Measurements from ENCODE around the gene CATSPERZ. TPM values are rescaled to one million over a fixed set of nuclear protein-coding genes. Genes with fewer than 3 reads are reported as not detected.

CATSPERZ gene
- total and polyA plus RNA-seq, 7 donors: 1.1 to 1.4 TPM; not detected in 5

GRCh38 chr11:64296830-64297698 is 3.1 kb upstream of the CATSPERZ start:
- Histone ChIP-seq H3K9me3 (no peaks in the 10 kb centered on the region), H3K27ac (no peak overlapping the region), H3K4me3 (no peak overlapping the region), H3K36me3 (no peaks in the 10 kb centered on the region), H3K27me3 (peaks cover 50 to 100% (median 96%) of the 10 kb centered on the region in 3 donors), H3K4me1 (peaks cover 0 to 34% (median 32%) of the 10 kb centered on the region in 4 donors)
- TF ChIP-seq POLR2A (IDR thresholded peaks at IDR 0.05) (no peak), CTCF (IDR thresholded peaks at IDR 0.05) (no peak), EP300 (IDR thresholded peaks at IDR 0.05) (no peak), POLR2AphosphoS5 (IDR thresholded peaks at IDR 0.05) (no peak)
- intact Hi-C loops (cut with DNase I): no loop called here
- WGBS, 2 donors: 14% methylated on average over 34 of the region's 34 CpGs
- DNase-seq: no peak

- Histone ChIP-seq H3K4me1 (peaks cover 0 to 29% (median 25%) of the 10 kb centered on the region in 4 donors), H3K9me3 (no peaks in the 10 kb centered on the region), H3K27me3 (peaks cover 42 to 100% (median 91%) of the 10 kb centered on the region in 3 donors), H3K36me3 (no peaks in the 10 kb centered on the region), H3K4me3 (no peak overlapping the region), H3K27ac (no peak overlapping the region)
- intact Hi-C loops (cut with DNase I): no loop called here
- TF ChIP-seq POLR2A (IDR thresholded peaks at IDR 0.05) (no peak), POLR2AphosphoS5 (IDR thresholded peaks at IDR 0.05) (no peak), CTCF (IDR thresholded peaks at IDR 0.05) (no peak), EP300 (IDR thresholded peaks at IDR 0.05) (no peak)
- no peak for DNase-seq
- WGBS, 2 donors: 19 to 40% methylated on average over 18 of the region's 18 CpGs
These were observed 2.3 kb upstream of the CATSPERZ start for GRCh38 chr11:64297699-64298358.

DNA sequence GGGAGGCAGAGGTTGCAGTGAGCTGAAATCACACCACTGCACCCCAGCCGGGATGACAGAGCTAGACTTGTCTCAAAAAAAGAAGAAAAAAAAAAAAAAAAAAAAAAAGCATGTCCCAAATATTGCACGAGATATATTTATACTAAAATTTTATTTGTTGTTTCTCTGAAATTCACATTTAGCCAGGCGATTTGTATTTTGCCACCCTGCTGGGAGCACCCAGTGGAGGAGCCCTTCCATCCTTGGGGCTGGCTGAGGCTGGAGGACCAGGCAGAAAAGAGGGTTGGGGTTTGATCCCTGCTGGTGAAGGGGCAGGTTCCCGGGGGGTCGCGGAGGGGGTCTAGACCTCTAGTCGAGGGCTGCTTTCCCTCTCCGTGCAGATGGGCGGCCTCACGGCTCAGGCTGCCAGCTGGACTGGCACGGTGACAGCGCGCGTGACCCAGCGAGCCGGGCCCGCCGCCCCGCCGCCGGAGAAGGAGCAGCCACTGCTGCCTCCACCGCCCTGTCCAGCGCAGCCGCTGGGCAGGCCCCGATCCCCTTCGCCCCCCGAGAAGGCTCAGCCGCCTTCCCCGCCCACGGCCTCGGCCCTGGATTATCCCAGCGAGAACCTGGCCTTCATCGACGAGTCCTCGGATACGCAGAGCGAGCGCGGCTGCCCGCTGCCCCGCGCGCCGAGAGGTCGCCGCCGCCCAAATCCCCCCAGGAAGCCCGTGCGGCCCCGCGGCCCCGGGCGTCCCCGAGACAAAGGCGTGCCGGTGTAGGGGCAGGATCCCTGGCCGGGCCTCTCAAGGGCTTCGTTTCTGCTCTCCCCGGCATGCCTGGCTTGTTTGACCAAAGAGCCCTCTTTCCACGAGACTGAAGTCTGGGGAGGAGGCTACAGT is 952 bp upstream of the CATSPERZ start:
- 2 to 4% methylated on average over 60 of the region's 60 CpGs for WGBS, 2 donors
- Histone ChIP-seq H3K27ac (peak overlapping the region in 2 of 4 donors; percentile 20 to 49), H3K27me3 (peaks cover 38 to 93% (median 77%) of the 10 kb centered on the region in 3 donors), H3K4me1 (peaks cover 0 to 36% (median 33%) of the 10 kb centered on the region in 4 donors), H3K9me3 (no peaks in the 10 kb centered on the region), H3K36me3 (no peaks in the 10 kb centered on the region), H3K4me3 (peak overlapping the region; percentile 24 to 52 (median 43))
- intact Hi-C loops (cut with DNase I): no loop called here
- TF ChIP-seq POLR2AphosphoS5 (IDR thresholded peaks at IDR 0.05) (peak in 2 of 4 donors; percentile 30 to 34), CTCF (IDR thresholded peaks at IDR 0.05) (no peak)
- peak; percentile 88 for DNase-seq
